ENCODE measurements around the gene C1orf53. TPM values are rescaled to one million over a fixed set of nuclear protein-coding genes. Genes with fewer than 3 reads are reported as not detected.
"Not testable (repeated sequence)": the region's sequence is repeated elsewhere in the genome, so short reads cannot be mapped to it uniquely, and the experiment has no call there.

Gene C1orf53
- total and polyA plus RNA-seq, 2 of the 13 experiments (the other 11 are each of a cell fraction or from before 2014, with no cell fraction given) = 5.8 to 10.1 TPM

DNA sequence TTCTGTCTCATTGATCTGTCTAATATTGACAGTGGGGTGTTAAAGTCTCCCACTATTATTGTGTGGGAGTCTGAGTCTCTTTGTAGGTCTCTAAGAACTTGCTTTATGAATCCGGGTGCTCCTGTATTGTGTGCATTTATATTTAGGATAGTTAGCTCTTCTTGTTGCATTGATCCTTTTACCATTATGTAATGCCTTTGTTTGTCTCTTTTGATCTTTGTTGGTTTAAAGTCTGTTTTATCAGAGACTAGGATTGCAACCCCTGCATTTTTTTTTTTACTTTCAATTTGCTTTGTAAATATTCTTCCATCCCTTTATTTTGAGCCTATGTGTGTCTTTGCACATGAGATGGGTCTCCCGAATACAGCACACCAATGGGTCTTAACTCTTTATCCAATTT is 20.2 kb upstream of the C1orf53 start:
- WGBS (ENCODE audit: low lambda C conversion rate) = 0% methylated on average over 2 of the region's 2 CpGs
- CTCF ChIA-PET (ENCODE audit: low intra/inter-chr PET ratio, low total read pairs) = not testable (repeated sequence)
- TF ChIP-seq AHDC1 (CRISPR knock-in tag; IDR thresholded peaks at IDR 0.05; ENCODE audit: borderline replicate concordance) = peak; percentile 65; the same call in 1 of the 2 replicates
- TF ChIP-seq TCF7 (IDR thresholded peaks at IDR 0.05; ENCODE audit: low read depth) = peak; percentile 64; the same call in 1 of the 2 replicates
- TF ChIP-seq, protein P1, sequence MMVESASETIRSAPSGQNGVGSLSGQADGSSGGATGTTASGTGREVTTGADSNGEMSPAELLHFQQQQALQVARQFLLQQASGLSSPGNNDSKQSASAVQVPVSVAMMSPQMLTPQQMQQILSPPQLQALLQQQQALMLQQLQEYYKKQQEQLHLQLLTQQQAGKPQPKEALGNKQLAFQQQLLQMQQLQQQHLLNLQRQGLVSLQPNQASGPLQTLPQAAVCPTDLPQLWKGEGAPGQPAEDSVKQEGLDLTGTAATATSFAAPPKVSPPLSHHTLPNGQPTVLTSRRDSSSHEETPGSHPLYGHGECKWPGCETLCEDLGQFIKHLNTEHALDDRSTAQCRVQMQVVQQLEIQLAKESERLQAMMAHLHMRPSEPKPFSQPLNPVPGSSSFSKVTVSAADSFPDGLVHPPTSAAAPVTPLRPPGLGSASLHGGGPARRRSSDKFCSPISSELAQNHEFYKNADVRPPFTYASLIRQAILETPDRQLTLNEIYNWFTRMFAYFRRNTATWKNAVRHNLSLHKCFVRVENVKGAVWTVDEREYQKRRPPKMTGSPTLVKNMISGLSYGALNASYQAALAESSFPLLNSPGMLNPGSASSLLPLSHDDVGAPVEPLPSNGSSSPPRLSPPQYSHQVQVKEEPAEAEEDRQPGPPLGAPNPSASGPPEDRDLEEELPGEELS (CRISPR knock-in tag; IDR thresholded peaks at IDR 0.05) = peak; percentile 55
- peak; percentile 35; the same call in 1 of the 2 replicates for TF ChIP-seq SIX1 (CRISPR knock-in tag; IDR thresholded peaks at IDR 0.05; ENCODE audit: borderline replicate concordance)
- peak; percentile 57 for TF ChIP-seq NCOA2 (CRISPR knock-in tag; IDR thresholded peaks at IDR 0.05)
- TF ChIP-seq FOXJ3 (CRISPR knock-in tag; IDR thresholded peaks at IDR 0.05; ENCODE audit: borderline replicate concordance) = peak; percentile 32; the same call in 1 of the 2 replicates
- TF ChIP-seq FOXK1 (CRISPR knock-in tag; IDR thresholded peaks at IDR 0.05; ENCODE audit: borderline replicate concordance, low read depth) = 0 out of 2 replicates have a peak, but pooled peaks have one; percentile 16
- TF ChIP-seq ZNF362 (CRISPR knock-in tag; IDR thresholded peaks at IDR 0.05; ENCODE audit: borderline replicate concordance) = peak; percentile 77; the same call in 1 of the 2 replicates
- 0 out of 4 replicates have a peak, but pooled peaks of 1 of the 2 experiments have one; percentile 28 for TF ChIP-seq KLF16 (CRISPR knock-in tag; IDR thresholded peaks at IDR 0.05)
- peak; percentile 21; the same call in 1 of the 2 replicates for TF ChIP-seq CEBPG (CRISPR knock-in tag; IDR thresholded peaks at IDR 0.05)
- TF ChIP-seq, protein P2, sequence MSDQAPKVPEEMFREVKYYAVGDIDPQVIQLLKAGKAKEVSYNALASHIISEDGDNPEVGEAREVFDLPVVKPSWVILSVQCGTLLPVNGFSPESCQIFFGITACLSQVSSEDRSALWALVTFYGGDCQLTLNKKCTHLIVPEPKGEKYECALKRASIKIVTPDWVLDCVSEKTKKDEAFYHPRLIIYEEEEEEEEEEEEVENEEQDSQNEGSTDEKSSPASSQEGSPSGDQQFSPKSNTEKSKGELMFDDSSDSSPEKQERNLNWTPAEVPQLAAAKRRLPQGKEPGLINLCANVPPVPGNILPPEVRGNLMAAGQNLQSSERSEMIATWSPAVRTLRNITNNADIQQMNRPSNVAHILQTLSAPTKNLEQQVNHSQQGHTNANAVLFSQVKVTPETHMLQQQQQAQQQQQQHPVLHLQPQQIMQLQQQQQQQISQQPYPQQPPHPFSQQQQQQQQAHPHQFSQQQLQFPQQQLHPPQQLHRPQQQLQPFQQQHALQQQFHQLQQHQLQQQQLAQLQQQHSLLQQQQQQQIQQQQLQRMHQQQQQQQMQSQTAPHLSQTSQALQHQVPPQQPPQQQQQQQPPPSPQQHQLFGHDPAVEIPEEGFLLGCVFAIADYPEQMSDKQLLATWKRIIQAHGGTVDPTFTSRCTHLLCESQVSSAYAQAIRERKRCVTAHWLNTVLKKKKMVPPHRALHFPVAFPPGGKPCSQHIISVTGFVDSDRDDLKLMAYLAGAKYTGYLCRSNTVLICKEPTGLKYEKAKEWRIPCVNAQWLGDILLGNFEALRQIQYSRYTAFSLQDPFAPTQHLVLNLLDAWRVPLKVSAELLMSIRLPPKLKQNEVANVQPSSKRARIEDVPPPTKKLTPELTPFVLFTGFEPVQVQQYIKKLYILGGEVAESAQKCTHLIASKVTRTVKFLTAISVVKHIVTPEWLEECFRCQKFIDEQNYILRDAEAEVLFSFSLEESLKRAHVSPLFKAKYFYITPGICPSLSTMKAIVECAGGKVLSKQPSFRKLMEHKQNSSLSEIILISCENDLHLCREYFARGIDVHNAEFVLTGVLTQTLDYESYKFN (CRISPR knock-in tag; conservative IDR thresholded peaks at IDR 0.05) = peak; percentile 63

More for the DNA sequence above, 20.2 kb upstream of the C1orf53 start:
- H3K27ac ChIP-seq (ENCODE audit: extremely low read length, insufficient read depth, low read length); H3K9me3 ChIP-seq (ENCODE audit: low read length); FAIRE-seq; H3K36me3 ChIP-seq (replicated peaks in 1 of 2; ENCODE audit: control insufficient read depth in 1 of 2, insufficient read depth in 2 of 2, low read length in 2 of 2); H3K4me3 ChIP-seq (replicated peaks in 1 of 3; ENCODE audit: insufficient read depth in 1 of 3, low read depth in 2 of 3, low read length in 3 of 3); BruUV-seq (replicated peaks); H4K20me1 ChIP-seq (ENCODE audit: insufficient read depth, low read length); H3K79me2 ChIP-seq (ENCODE audit: insufficient read depth, low read length); ATAC-seq; intact Hi-C loops (cut with micrococcal nuclease; ENCODE audit: unreplicated experiment); H2AFZ ChIP-seq (ENCODE audit: low read length); in situ Hi-C loops (cut with HindIII; ENCODE audit: extremely low pct_ligation_motif_present, low pct_unique_long_range_greater_than_20kb); H3K27me3 ChIP-seq (ENCODE audit: control insufficient read depth in 1 of 2, insufficient read depth in 2 of 2, low read length in 2 of 2); H3K9ac ChIP-seq (ENCODE audit: insufficient read depth, low read depth, low read length): not testable (repeated sequence)
- DNase-seq (ENCODE audit: low spot score) = peak; percentile 8
- peak overlapping the region; percentile 39; the same call in 1 of the 2 replicates for H3K4me2 ChIP-seq (ENCODE audit: low read depth, low read length)
- POLR2A ChIA-PET = interaction anchor here (3.7 kb wide), 1 partner anchor 21 kb away, joined by 51 read pairs; the partner anchor contains the start of gene C1orf53
- peaks cover 33% of the 10 kb centered on the region for H3K4me1 ChIP-seq (ENCODE audit: insufficient read depth, low read length)

All from HepG2 (cell line).